Measurements from ENCODE around the gene BANF1. TPM values are rescaled to one million over a fixed set of nuclear protein-coding genes. Genes with fewer than 3 reads are reported as not detected.

The BANF1 gene
- total and polyA plus RNA-seq, 4 donors = 10.7 to 100.0 (median 47.0) TPM

- TF ChIP-seq YY1 (IDR thresholded peaks at IDR 0.05) (no peak), HNF4G (IDR thresholded peaks at IDR 0.05) (no peak), FOXA1 (IDR thresholded peaks at IDR 0.05) (no peak)
- H3K9me3 ChIP-seq (ENCODE audit: control insufficient read depth in 4 of 4, low read length in 3 of 4) = no peaks in the 10 kb centered on the region
- H3K4me1 ChIP-seq (ENCODE audit: control insufficient read depth in 4 of 4, insufficient read depth in 4 of 4, low read length in 3 of 4) = peaks cover 0 to 4% (median under 1%) of the 10 kb centered on the region in 4 donors
- WGBS = 9% methylated on average over 61 of the region's 61 CpGs
- H3K4me3 ChIP-seq (ENCODE audit: low read depth in 1 of 3, low read length in 3 of 3) = no peak within 1 kb of the TSS
- H3K27ac ChIP-seq (ENCODE audit: low read depth in 1 of 2, low read length in 2 of 2) = no peak within 1 kb of the TSS
- peaks cover 0 to 14% (median 0%) of the 10 kb centered on the region in 4 donors for H3K27me3 ChIP-seq (ENCODE audit: control insufficient read depth in 4 of 4, insufficient read depth in 4 of 4, low read length in 3 of 4)
- H3K36me3 ChIP-seq (ENCODE audit: control insufficient read depth in 4 of 4, insufficient read depth in 3 of 4, low read depth in 1 of 4, low read length in 3 of 4) = no peaks in the 10 kb centered on the region
- DNase-seq (ENCODE audit: low spot score) = no peak
- H3K9ac ChIP-seq (ENCODE audit: low read depth in 1 of 2, low read length in 2 of 2) = no peak within 1 kb of the TSS
Measured at GRCh38 chr11:66011785-66012303, 9.5 kb downstream of the BANF1 start, which contains the start of gene CST6. TSS of gene CST6 (plus strand) at chr11:66012008. CDS start at chr11:66012045, 37 bp downstream.

- no peak overlapping the region for H3K27ac ChIP-seq (ENCODE audit: low read depth in 1 of 2, low read length in 2 of 2)
- no peak overlapping the region for H3K9ac ChIP-seq (ENCODE audit: low read depth in 1 of 2, low read length in 2 of 2)
- peaks cover 0 to 14% (median 0%) of the 10 kb centered on the region in 4 donors for H3K27me3 ChIP-seq (ENCODE audit: control insufficient read depth in 4 of 4, insufficient read depth in 4 of 4, low read length in 3 of 4)
- H3K36me3 ChIP-seq (ENCODE audit: control insufficient read depth in 4 of 4, insufficient read depth in 3 of 4, low read depth in 1 of 4, low read length in 3 of 4) = no peaks in the 10 kb centered on the region
- peaks cover 0 to 4% (median 1%) of the 10 kb centered on the region in 4 donors for H3K4me1 ChIP-seq (ENCODE audit: control insufficient read depth in 4 of 4, insufficient read depth in 4 of 4, low read length in 3 of 4)
- no peaks in the 10 kb centered on the region for H3K9me3 ChIP-seq (ENCODE audit: control insufficient read depth in 4 of 4, low read length in 3 of 4)
- TF ChIP-seq YY1 (IDR thresholded peaks at IDR 0.05) (no peak), CTCF (IDR thresholded peaks at IDR 0.05; ENCODE audit: low read depth, low read length, missing input control) (no peak), GABPA (IDR thresholded peaks at IDR 0.05 in 1 of 2, conservative IDR thresholded peaks at IDR 0.05 in 1 of 2) (no peak), ATF3 (IDR thresholded peaks at IDR 0.05) (no peak), HNF4G (IDR thresholded peaks at IDR 0.05) (no peak), REST (IDR thresholded peaks at IDR 0.05) (no peak), HNF4A (conservative IDR thresholded peaks at IDR 0.05) (no peak), SP1 (IDR thresholded peaks at IDR 0.05) (no peak), NR2F2 (IDR thresholded peaks at IDR 0.05) (no peak), ZBTB33 (IDR thresholded peaks at IDR 0.05) (no peak), RAD21 (IDR thresholded peaks at IDR 0.05) (no peak), TAF1 (conservative IDR thresholded peaks at IDR 0.05) (no peak), EGR1 (IDR thresholded peaks at IDR 0.05; ENCODE audit: low read depth in 2 of 2) (no peak), FOXA2 (IDR thresholded peaks at IDR 0.05) (no peak)
- no peak for DNase-seq (ENCODE audit: low spot score)
- WGBS = 47% methylated on average over 12 of the region's 12 CpGs
- H3K4me3 ChIP-seq (ENCODE audit: low read depth in 1 of 3, low read length in 3 of 3) = no peak overlapping the region
Measured at GRCh38 chr11:66012371-66012945, 10.2 kb downstream of the BANF1 start.
